NB4 (cell line): ENCODE results near the gene SELENOK.

ENCODE experiments used
- DNase-seq: peaks from one replicate; pipeline ENCODE4 v3.0.0; 2010; ENCODE audit warnings: low read depth
- H3K4me3 ChIP-seq: one replicate; pipeline ENCODE4 v1.5.1; 2011; ENCODE audit warnings: mild to moderate bottlenecking, low read depth, low read length, moderate library complexity
- MAX ChIP-seq: IDR thresholded peaks from 2 replicates; pipeline ENCODE4 v1.6.1; 2011; ENCODE audit warnings: low read depth, low read length
- MYC ChIP-seq: IDR thresholded peaks from 2 replicates; pipeline ENCODE4 v1.6.1; 2011; ENCODE audit warnings: low read depth, low read length
- POLR2A ChIP-seq: IDR thresholded peaks from 2 replicates; pipeline ENCODE4 v1.6.1; 2011; ENCODE audit warnings: mild to moderate bottlenecking; ENCODE audit not compliant: insufficient read length; ENCODE audit errors: extremely low read depth
- TF ChIP-seq, protein P1 (sequence below): IDR thresholded peaks from one replicate; pipeline ENCODE4 v1.5.1; 2012; ENCODE audit warnings: low read depth, low read length

SELENOK gene

GRCh38 chr3:53881691-53882593 lies 9.7 kb downstream of the SELENOK start, which contains the start of gene ACTR8:
ACTR8 (minus strand) TSS chr3:53882152; CDS start chr3:53882101, 51 bp downstream.
- TF ChIP-seq, protein P1, sequence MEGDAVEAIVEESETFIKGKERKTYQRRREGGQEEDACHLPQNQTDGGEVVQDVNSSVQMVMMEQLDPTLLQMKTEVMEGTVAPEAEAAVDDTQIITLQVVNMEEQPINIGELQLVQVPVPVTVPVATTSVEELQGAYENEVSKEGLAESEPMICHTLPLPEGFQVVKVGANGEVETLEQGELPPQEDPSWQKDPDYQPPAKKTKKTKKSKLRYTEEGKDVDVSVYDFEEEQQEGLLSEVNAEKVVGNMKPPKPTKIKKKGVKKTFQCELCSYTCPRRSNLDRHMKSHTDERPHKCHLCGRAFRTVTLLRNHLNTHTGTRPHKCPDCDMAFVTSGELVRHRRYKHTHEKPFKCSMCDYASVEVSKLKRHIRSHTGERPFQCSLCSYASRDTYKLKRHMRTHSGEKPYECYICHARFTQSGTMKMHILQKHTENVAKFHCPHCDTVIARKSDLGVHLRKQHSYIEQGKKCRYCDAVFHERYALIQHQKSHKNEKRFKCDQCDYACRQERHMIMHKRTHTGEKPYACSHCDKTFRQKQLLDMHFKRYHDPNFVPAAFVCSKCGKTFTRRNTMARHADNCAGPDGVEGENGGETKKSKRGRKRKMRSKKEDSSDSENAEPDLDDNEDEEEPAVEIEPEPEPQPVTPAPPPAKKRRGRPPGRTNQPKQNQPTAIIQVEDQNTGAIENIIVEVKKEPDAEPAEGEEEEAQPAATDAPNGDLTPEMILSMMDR, result no peak
- TF ChIP-seq MYC, result 0 out of 2 replicates have a peak, but pooled peaks have one; percentile 34
- TF ChIP-seq POLR2A, result peak; percentile 80
- H3K4me3 ChIP-seq, result peak within 1 kb of the TSS; percentile 80
- DNase-seq, result peak; percentile 89

DNA sequence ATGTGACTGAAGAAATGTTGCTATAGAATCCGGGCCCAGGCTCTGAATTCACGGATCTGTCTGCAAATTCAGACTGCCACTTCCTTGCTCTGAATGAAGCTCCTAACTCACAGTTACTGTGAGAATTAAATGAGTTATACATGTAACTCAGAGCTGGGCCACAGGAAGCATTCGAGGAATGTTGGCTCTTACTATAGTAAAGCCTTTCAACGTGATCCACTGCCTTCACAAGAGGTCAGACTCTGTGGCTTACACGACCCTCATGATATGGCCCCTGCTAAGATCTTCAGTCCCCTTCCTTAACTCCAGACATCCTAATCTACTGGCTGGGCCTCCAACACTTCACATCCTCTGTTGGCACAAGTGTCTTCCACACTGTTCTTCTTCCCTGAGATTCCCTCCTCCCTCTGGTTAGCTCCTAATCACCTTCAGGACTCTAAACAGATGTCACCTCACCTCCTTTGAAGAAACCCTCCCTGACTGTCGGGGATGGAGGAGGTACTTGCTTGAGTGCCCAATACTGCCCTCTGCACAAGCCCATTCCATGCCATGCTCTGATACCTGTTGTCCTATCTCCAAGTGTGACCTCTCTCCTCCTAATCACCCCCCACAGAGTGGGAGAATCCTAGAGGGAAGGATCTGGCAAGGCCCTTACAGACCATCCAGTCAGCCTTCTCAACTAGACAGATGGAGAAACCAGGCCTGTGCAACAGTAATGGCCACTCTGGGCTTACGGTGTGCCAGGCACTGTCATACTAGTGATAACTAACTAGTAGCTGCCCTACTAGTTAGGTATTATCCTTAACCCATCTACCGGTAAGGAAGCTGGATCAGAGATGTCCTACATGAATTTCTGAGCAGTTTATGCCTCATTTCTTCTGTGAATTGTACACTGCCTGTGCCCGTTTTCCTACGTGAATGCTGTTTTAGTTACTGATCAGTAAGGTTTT lies 11.0 kb downstream of the SELENOK start:
- no peak for DNase-seq
- peak overlapping the region; percentile 80 for H3K4me3 ChIP-seq
- TF ChIP-seq MYC (no peak), POLR2A (no peak), MAX (no peak)
- TF ChIP-seq, protein P1, result no peak

DNA sequence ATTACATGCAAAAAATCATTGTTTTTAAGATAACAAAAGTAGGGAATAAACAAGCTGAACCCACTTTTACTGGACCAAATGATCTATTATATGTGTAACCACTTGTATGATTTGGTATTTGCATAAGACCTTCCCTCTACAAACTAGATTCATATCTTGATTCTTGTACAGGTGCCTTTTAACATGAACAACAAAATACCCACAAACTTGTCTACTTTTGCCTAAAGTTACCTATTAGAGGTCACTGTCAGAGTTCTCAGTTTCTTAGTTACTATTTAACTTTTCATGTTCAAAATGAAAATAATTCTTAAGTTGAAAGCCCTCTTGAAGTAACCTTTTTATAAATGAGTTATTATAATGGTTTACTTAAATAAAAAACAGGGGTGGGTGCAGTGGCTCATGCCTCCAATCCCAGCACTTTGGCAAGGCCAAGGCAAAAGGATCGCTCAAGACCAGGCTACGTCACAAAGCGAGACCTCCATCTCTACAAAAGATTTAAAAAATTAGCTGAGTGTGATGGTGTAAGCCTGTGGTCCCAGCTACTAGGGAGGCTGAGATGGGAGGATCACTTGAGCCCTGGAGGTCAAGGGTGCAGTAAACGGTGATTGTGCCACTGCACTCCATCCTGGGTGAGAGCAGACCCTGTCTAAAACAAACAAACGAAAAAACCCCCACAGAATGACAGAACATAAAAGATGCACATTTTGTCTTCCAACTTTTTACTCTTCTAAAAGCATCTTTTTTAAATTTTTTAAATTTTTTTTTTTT lies 25.7 kb downstream of the SELENOK start:
- TF ChIP-seq, protein P1, result no peak
- TF ChIP-seq MAX (no peak), POLR2A (no peak), MYC (no peak)
- no peak for DNase-seq
- H3K4me3 ChIP-seq, result no peak overlapping the region

- no peak for DNase-seq
- H3K4me3 ChIP-seq, result no peak overlapping the region
- TF ChIP-seq MAX, result no peak
- TF ChIP-seq POLR2A, result no peak
- TF ChIP-seq MYC, result no peak
- TF ChIP-seq, protein P1, result no peak
Measured at GRCh38 chr3:53863145-53863544, 28.5 kb downstream of the SELENOK start.

- no peak for TF ChIP-seq MYC
- TF ChIP-seq POLR2A, result no peak
- TF ChIP-seq MAX, result no peak
- TF ChIP-seq, protein P1, result no peak
- no peak for DNase-seq
- H3K4me3 ChIP-seq, result no peak overlapping the region
Measured at GRCh38 chr3:53862241-53862640, 29.4 kb downstream of the SELENOK start.
